Liver (tissue), 9 donors: ENCODE results near the gene GRWD1. TPM values are rescaled to one million over a fixed set of nuclear protein-coding genes. Genes with fewer than 3 reads are reported as not detected.

Experiments used
- DNase-seq: peaks from one replicate; pipeline ENCODE4 v3.0.0-alpha.2; 2017; ENCODE audit warnings: low spot score
- H3K27ac ChIP-seq, 2 donors: one replicate each; pipeline ENCODE4 v1.7.0; 2013; ENCODE audit warnings: inconsistent platforms in 2 of 2, low read length in 2 of 2, control low read depth in 1 of 2, low read depth in 1 of 2, mild to moderate bottlenecking in 1 of 2
- H3K27me3 ChIP-seq, 4 donors: one replicate each; pipeline versions ENCODE4 v1.6.1 to v1.7.0; 2013; ENCODE audit warnings: low read length in 3 of 4, inconsistent platforms in 1 of 4, mild to moderate bottlenecking in 1 of 4, moderate library complexity in 1 of 4; ENCODE audit not compliant: control insufficient read depth in 4 of 4, insufficient read depth in 4 of 4
- H3K36me3 ChIP-seq, 4 donors: one replicate each; pipeline versions ENCODE4 v1.6.1 to v1.7.0; 2013; ENCODE audit warnings: low read length in 3 of 4, mild to moderate bottlenecking in 3 of 4, low read depth in 1 of 4, moderate library complexity in 1 of 4; ENCODE audit not compliant: control insufficient read depth in 4 of 4, insufficient read depth in 3 of 4
- H3K4me1 ChIP-seq, 4 donors: one replicate each; pipeline versions ENCODE4 v1.6.1 to v1.7.0; 2013; ENCODE audit warnings: low read length in 3 of 4, mild to moderate bottlenecking in 3 of 4, moderate library complexity in 1 of 4; ENCODE audit not compliant: control insufficient read depth in 4 of 4, insufficient read depth in 4 of 4
- H3K4me3 ChIP-seq, 3 donors: one replicate each; pipeline versions ENCODE4 v1.6.1 to v1.7.0; 2013; ENCODE audit warnings: low read length in 3 of 3, control low read depth in 1 of 3, low read depth in 1 of 3, mild to moderate bottlenecking in 1 of 3
- H3K9ac ChIP-seq, 2 donors: one replicate each; pipeline ENCODE4 v1.7.0; 2013; ENCODE audit warnings: low read length in 2 of 2, mild to moderate bottlenecking in 2 of 2, moderate library complexity in 2 of 2, control low read depth in 1 of 2, low read depth in 1 of 2
- H3K9me3 ChIP-seq, 4 donors: one replicate each; pipeline versions ENCODE4 v1.6.1 to v1.7.0; 2013; ENCODE audit warnings: low read length in 3 of 4; ENCODE audit not compliant: control insufficient read depth in 4 of 4
- FOXA1 ChIP-seq: IDR thresholded peaks from 2 replicates; pipeline ENCODE4 v1.6.1; 2016; ENCODE audit warnings: antibody characterized with exemption
- GABPA ChIP-seq, 2 donors: IDR thresholded peaks in 1 of 2; conservative IDR thresholded peaks in 1 of 2; 2 replicates each; pipeline ENCODE4 v1.6.1; 2016; ENCODE audit warnings: antibody characterized with exemption in 2 of 2, mild to moderate bottlenecking in 1 of 2, moderate library complexity in 1 of 2
- HNF4A ChIP-seq, 2 donors: conservative IDR thresholded peaks; 2 replicates each; pipeline ENCODE4 v1.6.1; 2016; ENCODE audit warnings: antibody characterized with exemption in 2 of 2, mild to moderate bottlenecking in 2 of 2
- HNF4G ChIP-seq: IDR thresholded peaks from 2 replicates; pipeline ENCODE4 v1.6.1; 2016; ENCODE audit warnings: antibody characterized with exemption
- JUND ChIP-seq, 2 donors: IDR thresholded peaks; 2 replicates each; pipeline ENCODE4 v1.6.1; 2016; ENCODE audit warnings: antibody characterized with exemption in 2 of 2
- NR2F2 ChIP-seq: IDR thresholded peaks from 2 replicates; pipeline ENCODE4 v1.6.1; 2016; ENCODE audit warnings: antibody characterized with exemption
- RAD21 ChIP-seq, 2 donors: IDR thresholded peaks; 2 replicates each; pipeline ENCODE4 v1.6.1; 2016; ENCODE audit warnings: antibody characterized with exemption in 2 of 2, mild to moderate bottlenecking in 2 of 2
- RXRA ChIP-seq, 2 donors: IDR thresholded peaks; 2 replicates each; pipeline ENCODE4 v1.6.1; 2017 to 2018; ENCODE audit warnings: antibody characterized with exemption in 2 of 2, mild to moderate bottlenecking in 1 of 2
- SP1 ChIP-seq: IDR thresholded peaks from 2 replicates; pipeline ENCODE4 v1.6.1; 2018; ENCODE audit warnings: antibody characterized with exemption, mild to moderate bottlenecking
- TAF1 ChIP-seq: conservative IDR thresholded peaks from 2 replicates; pipeline ENCODE4 v1.6.1; 2016; ENCODE audit warnings: antibody characterized with exemption, mild to moderate bottlenecking
- YY1 ChIP-seq: IDR thresholded peaks from 2 replicates; pipeline ENCODE4 v1.6.1; 2016; ENCODE audit warnings: antibody characterized with exemption, mild to moderate bottlenecking
- whole genome bisulfite sequencing: extraction: QIAGEN DNeasy Blood & Tissue Kit; methylation state at CpG from one replicate; pipeline ENCODE4 v1.1.7; 2013; 5-methylcytosine and 5-hydroxymethylcytosine counted together
- polyA plus RNA-seq, 2 donors: library from polyadenylated mRNA; stranded (reverse) in 1 of 2; unstranded in 1 of 2; fragments of 200-250 nt in 1 of 2; fragments of >200 nt in 1 of 2; fragmentation: Nextera tagmentation in 1 of 2; extraction: Ambion mirVana in 1 of 2; gene quantifications; one replicate each; pipeline versions ENCODE4 v1.2.1 to v1.2.3, GENCODE V29; 2013 to 2015
- total RNA-seq, 2 donors: library from RNA; depleted of rRNA; stranded (reverse); fragments of >200 nt; gene quantifications; one replicate each; pipeline ENCODE4 v1.2.3, GENCODE V29; 2014
- TF ChIP-seq, protein P1 (sequence below): IDR thresholded peaks from 2 replicates; pipeline ENCODE4 v1.6.1; 2016; ENCODE audit warnings: antibody characterized with exemption
- TF ChIP-seq, protein P2 (sequence below): IDR thresholded peaks from 2 replicates; pipeline ENCODE4 v1.6.1; 2016; ENCODE audit warnings: antibody characterized with exemption, mild to moderate bottlenecking
- TF ChIP-seq, protein P3 (sequence below): IDR thresholded peaks from 2 replicates; pipeline ENCODE4 v1.6.1; 2016; ENCODE audit warnings: antibody characterized with exemption
- TF ChIP-seq, protein P4 (sequence below): fragments of 150-350 bp; IDR thresholded peaks from 2 replicates; pipeline ENCODE4 v1.5.1; 2017; ENCODE audit warnings: improper control_type of control experiment, low read depth, low read length; ENCODE audit not compliant: missing input control
- donor health status: healthy.
- donor health status: healthy.
- donor health status: healthy.
- donor health status: healthy.
- donor health status: healthy.

Gene GRWD1
- total and polyA plus RNA-seq, 4 donors, result 7.1 to 31.7 (median 15.3) TPM

DNA sequence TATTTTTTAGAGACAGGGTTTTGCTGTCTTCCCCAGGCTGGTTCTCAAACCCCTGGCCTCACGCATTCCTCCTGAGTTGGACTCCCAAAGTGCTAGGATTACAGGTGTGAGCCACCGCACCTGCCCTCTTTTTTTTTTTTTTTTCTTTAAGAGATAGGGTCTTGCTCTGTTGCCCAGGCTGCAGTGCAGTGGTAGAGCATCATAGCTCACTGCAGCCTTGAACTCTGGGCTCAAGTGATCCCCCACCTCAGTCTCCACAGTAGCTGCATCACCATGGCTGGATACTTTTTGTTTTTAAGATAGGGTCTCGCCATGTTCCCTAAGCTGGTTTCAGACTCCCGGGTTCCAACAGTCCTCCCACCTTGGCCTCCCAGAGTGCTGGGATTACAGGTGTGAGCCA is 11.1 kb downstream of the GRWD1 start:
- no peak for TF ChIP-seq TAF1
- TF ChIP-seq, protein P1, sequence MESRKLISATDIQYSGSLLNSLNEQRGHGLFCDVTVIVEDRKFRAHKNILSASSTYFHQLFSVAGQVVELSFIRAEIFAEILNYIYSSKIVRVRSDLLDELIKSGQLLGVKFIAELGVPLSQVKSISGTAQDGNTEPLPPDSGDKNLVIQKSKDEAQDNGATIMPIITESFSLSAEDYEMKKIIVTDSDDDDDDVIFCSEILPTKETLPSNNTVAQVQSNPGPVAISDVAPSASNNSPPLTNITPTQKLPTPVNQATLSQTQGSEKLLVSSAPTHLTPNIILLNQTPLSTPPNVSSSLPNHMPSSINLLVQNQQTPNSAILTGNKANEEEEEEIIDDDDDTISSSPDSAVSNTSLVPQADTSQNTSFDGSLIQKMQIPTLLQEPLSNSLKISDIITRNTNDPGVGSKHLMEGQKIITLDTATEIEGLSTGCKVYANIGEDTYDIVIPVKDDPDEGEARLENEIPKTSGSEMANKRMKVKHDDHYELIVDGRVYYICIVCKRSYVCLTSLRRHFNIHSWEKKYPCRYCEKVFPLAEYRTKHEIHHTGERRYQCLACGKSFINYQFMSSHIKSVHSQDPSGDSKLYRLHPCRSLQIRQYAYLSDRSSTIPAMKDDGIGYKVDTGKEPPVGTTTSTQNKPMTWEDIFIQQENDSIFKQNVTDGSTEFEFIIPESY, result no peak
- TF ChIP-seq RXRA (IDR thresholded peaks at IDR 0.05), result no peak
- TF ChIP-seq HNF4A (conservative IDR thresholded peaks at IDR 0.05), result no peak
- TF ChIP-seq, protein P2, sequence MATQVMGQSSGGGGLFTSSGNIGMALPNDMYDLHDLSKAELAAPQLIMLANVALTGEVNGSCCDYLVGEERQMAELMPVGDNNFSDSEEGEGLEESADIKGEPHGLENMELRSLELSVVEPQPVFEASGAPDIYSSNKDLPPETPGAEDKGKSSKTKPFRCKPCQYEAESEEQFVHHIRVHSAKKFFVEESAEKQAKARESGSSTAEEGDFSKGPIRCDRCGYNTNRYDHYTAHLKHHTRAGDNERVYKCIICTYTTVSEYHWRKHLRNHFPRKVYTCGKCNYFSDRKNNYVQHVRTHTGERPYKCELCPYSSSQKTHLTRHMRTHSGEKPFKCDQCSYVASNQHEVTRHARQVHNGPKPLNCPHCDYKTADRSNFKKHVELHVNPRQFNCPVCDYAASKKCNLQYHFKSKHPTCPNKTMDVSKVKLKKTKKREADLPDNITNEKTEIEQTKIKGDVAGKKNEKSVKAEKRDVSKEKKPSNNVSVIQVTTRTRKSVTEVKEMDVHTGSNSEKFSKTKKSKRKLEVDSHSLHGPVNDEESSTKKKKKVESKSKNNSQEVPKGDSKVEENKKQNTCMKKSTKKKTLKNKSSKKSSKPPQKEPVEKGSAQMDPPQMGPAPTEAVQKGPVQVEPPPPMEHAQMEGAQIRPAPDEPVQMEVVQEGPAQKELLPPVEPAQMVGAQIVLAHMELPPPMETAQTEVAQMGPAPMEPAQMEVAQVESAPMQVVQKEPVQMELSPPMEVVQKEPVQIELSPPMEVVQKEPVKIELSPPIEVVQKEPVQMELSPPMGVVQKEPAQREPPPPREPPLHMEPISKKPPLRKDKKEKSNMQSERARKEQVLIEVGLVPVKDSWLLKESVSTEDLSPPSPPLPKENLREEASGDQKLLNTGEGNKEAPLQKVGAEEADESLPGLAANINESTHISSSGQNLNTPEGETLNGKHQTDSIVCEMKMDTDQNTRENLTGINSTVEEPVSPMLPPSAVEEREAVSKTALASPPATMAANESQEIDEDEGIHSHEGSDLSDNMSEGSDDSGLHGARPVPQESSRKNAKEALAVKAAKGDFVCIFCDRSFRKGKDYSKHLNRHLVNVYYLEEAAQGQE, result no peak
- TF ChIP-seq, protein P3, sequence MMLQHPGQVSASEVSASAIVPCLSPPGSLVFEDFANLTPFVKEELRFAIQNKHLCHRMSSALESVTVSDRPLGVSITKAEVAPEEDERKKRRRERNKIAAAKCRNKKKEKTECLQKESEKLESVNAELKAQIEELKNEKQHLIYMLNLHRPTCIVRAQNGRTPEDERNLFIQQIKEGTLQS, result no peak
- TF ChIP-seq NR2F2, result no peak
- no peak for TF ChIP-seq FOXA1
- TF ChIP-seq JUND (IDR thresholded peaks at IDR 0.05), result no peak
- no peak overlapping the region for H3K9ac ChIP-seq

DNA sequence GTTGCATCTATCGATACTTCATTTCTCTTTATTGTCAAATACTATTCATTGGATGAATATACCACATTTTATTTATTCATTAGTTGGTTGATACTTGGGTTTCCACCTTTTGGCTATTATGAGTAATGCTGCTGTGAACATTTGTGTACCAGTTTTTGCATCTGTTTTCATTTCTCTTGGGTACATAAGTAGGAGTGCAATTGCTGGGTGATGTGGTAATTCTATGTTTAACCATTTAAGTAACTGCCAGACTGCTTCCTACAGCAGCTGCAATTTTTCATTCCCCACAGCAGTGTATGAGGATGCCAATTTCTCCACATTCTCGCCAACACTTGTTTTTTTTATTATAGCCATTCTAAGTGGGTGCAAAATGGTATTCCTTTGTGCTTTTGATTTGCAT is 12.2 kb downstream of the GRWD1 start:
- H3K4me1 ChIP-seq, result peaks cover 0 to 2% (median 2%) of the 10 kb centered on the region in 4 donors
- 98% methylated on average over 2 of the region's 2 CpGs for WGBS
- no peak overlapping the region for H3K27ac ChIP-seq
- no peak overlapping the region for H3K9ac ChIP-seq
- H3K4me3 ChIP-seq, result no peak overlapping the region
- TF ChIP-seq HNF4A (conservative IDR thresholded peaks at IDR 0.05) (no peak), YY1 (no peak), FOXA1 (no peak), GABPA (IDR thresholded peaks at IDR 0.05 in 1 of 2, conservative IDR thresholded peaks at IDR 0.05 in 1 of 2) (no peak), SP1 (no peak), JUND (IDR thresholded peaks at IDR 0.05) (no peak), NR2F2 (no peak), RAD21 (IDR thresholded peaks at IDR 0.05) (no peak), HNF4G (no peak), TAF1 (no peak)
- TF ChIP-seq, protein P2, result no peak
- TF ChIP-seq, protein P1, result no peak
- TF ChIP-seq, protein P4, sequence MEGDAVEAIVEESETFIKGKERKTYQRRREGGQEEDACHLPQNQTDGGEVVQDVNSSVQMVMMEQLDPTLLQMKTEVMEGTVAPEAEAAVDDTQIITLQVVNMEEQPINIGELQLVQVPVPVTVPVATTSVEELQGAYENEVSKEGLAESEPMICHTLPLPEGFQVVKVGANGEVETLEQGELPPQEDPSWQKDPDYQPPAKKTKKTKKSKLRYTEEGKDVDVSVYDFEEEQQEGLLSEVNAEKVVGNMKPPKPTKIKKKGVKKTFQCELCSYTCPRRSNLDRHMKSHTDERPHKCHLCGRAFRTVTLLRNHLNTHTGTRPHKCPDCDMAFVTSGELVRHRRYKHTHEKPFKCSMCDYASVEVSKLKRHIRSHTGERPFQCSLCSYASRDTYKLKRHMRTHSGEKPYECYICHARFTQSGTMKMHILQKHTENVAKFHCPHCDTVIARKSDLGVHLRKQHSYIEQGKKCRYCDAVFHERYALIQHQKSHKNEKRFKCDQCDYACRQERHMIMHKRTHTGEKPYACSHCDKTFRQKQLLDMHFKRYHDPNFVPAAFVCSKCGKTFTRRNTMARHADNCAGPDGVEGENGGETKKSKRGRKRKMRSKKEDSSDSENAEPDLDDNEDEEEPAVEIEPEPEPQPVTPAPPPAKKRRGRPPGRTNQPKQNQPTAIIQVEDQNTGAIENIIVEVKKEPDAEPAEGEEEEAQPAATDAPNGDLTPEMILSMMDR, result no peak
- H3K9me3 ChIP-seq, result no peaks in the 10 kb centered on the region
- peaks cover 4 to 28% (median 11%) of the 10 kb centered on the region in 4 donors for H3K36me3 ChIP-seq
- no peaks in the 10 kb centered on the region for H3K27me3 ChIP-seq
- DNase-seq, result no peak

More for the DNA sequence above, 11.1 kb downstream of the GRWD1 start:
- peaks cover 0 to 6% (median 5%) of the 10 kb centered on the region in 4 donors for H3K4me1 ChIP-seq
- H3K4me3 ChIP-seq, result no peak overlapping the region
- no peaks in the 10 kb centered on the region for H3K27me3 ChIP-seq
- 97% methylated on average over 4 of the region's 4 CpGs for WGBS
- H3K27ac ChIP-seq, result no peak overlapping the region
- no peaks in the 10 kb centered on the region for H3K9me3 ChIP-seq
- H3K36me3 ChIP-seq, result peaks cover 5 to 36% (median 15%) of the 10 kb centered on the region in 4 donors
- no peak for DNase-seq
